ENCODE measurements around the gene PTGIR.

GRCh38 chr19:46587861-46588260 is 37.0 kb downstream of the PTGIR start:
- no peak for TF ChIP-seq CTCF (IDR thresholded peaks at IDR 0.05)
- TF ChIP-seq POLR2A (IDR thresholded peaks at IDR 0.05): no peak

Measured in ovary (tissue), 3 donors.